CD4-positive, alpha-beta T cell treated with Interleukin-15 for 1 hour (primary cell): ENCODE results near the gene PLEK.
"Not testable (repeated sequence)": the region's sequence is repeated elsewhere in the genome, so short reads cannot be mapped to it uniquely, and the experiment has no call there.

ENCODE experiments used
- DNase-seq: peaks from one replicate; pipeline ENCODE4 v3.0.0-alpha.2; 2020

PLEK gene, protein sequence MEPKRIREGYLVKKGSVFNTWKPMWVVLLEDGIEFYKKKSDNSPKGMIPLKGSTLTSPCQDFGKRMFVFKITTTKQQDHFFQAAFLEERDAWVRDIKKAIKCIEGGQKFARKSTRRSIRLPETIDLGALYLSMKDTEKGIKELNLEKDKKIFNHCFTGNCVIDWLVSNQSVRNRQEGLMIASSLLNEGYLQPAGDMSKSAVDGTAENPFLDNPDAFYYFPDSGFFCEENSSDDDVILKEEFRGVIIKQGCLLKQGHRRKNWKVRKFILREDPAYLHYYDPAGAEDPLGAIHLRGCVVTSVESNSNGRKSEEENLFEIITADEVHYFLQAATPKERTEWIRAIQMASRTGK

DNA sequence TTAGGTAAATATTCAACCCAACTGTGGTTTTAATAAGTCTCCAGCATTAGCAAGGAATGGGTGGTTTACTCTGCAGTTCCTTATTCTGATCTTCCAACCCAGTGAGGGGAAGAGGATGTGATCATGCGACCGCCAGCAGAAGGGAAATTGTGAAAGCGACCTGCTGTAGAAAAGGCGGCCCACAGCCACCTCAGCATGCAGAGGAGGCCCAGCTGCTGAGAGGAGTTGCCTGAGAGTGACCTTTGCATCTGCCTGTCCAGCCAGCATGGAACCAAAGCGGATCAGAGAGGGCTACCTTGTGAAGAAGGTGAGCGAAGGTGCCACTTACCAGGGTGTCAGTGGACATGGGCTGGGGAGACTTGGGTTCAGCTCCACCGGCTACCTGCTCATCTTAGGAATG is at the start of gene PLEK:
PLEK (plus strand) TSS at position 196 of the 400 bp plus-strand sequence; CDS start at position 266, 70 bp downstream.
- peak; percentile 79 for DNase-seq

DNA sequence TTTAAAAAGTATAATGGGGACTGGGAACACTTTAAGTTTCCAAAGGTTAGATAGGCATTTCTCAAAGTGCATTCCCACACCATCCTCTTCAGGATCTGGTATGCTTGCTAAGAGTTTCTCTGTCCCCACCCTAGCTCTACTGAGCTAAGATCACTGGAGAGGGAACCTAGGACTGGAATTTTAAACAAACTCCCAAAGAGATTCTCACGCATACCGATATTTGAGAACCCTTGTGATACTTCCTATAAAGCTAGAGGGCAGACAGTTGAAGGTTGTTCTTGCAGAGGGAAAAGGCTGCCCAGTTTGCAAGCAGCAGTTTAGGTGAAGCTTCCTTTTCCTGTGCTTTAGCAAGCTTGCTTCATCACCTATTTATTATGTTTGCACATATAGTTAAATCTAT is 49.0 kb upstream of the PLEK start:
- no peak for DNase-seq

DNA sequence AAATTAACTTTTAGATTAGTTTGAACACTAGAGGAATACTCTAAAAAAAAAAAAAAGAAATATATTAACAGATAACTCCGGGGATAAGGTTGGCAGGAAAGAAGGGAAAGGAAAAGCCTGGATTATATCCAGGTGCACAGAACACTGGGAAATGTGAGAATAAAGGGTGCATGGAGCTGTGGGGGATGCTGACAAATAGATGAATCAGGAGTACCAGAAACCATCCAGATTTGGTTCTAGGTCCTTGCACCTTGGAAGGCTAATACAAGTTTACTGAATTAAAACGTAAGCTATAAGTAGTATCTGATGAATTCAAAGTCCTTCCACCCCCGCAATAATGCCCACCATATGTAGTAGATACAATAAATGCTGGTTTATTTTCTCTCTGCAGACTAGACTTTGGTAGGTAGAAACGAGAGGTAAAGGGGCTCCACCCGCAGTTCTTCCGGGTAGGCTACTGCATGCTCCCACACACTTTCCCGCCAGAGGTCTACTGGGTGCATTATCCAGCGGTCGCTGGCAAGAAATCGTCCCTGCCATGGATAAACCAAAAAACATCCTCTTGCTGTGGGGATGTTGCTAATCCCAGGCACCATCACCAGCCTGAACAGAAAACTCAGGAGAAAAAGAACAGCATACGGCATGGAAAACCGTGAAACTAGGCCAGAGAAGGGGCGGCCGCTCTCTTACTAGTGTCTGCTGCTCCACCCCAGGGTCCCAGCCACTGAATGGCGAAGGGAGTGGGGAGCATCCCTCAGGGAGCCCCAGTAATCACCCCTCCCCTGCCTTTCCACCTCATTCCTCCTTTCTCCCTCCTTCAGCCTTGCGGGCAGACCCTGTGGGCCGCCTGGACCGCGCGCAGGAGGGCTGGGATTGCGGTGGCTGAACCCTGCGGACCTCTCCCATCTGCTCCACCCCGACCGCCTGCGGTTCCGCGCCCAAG is 46.8 kb upstream of the PLEK start:
- DNase-seq: no peak

DNA sequence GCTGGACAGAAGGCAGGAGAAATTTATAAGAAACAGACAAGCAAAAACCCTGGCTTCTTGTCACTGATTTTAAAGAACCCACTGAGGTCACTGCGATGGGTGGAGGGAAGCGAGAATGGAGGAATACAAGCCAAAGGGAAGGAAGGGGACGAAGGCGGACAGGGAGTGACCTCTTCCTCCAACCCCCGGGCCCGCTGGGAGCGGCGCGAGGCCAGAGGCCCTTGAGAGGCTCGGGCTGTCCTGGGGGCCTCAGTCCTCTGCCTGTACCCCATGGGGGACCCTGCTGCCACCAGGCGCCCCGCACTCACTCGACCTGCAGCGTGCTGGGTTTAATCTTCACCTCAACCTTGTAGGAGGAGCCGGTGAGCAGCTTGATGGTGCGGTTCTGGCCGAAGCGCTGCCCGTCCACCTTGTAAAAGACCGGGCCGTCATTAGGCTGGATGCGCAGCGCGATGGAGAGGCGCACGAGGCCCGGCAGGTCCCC is 46.1 kb upstream of the PLEK start:
- DNase-seq: no peak

DNA sequence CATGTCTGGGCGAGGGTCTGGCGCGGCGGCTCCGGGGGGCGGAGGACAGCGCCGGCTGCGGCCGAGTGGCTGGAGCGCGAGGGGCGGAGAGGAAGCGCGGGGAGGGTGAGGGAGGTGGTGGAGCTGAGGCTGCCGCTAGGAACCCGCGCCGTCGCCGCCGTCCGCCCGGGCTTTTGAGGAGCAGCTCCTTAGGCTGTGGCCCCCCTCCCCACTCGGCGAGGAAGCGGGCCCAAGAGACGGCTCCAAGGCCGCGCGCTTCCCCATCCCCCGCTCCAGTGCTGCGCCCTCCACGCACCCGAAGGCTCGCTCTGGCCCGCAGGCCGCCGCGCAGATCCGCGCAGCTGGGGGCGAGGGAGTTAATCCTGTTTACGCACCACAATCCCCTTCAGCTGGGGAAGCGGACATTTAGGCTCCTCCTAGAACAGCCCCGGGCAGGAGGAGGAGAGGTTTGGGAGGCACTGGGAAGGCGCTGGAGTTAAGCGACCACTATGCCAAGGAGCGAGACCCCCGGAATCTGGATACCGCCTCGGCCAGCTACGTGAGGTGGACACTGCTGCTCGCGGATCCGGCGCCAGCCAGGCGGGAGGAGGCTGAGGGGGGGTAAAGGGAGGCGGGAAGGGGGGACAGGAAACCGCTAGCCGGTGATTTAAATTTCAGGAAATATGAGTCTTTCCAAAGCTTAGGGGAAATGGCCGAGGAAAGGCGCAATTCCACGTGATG is 45.5 kb upstream of the PLEK start, which contains the start of gene CNRIP1:
CNRIP1 (minus strand) TSS at position 552 of the 720 bp plus-strand sequence; CDS start at position 3, 549 bp downstream.
- no peak for DNase-seq

DNA sequence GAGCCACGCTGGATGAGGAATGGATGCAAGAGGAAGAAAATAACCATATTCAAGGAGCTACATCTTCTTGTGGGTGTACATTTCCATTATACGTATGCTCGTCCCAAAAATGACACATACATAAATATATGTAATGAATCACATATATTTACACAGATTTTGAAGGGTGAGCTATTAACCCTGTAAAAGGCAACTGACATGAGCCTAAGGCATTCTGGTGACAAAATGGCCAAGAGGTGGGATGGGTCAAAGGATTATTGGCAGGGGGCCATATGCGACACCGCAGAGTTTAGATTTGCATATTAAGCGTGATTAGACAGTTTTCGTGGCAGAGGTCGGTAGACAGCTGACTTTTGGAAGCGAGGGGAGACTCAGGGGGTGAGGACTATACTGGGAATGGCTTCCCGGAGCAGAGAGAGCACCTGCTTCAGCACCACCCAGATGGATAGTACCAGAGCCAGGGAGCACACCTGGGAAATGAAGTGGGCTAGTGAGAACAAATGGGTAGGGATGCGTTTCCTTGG is 44.9 kb upstream of the PLEK start:
- DNase-seq: no peak

DNA sequence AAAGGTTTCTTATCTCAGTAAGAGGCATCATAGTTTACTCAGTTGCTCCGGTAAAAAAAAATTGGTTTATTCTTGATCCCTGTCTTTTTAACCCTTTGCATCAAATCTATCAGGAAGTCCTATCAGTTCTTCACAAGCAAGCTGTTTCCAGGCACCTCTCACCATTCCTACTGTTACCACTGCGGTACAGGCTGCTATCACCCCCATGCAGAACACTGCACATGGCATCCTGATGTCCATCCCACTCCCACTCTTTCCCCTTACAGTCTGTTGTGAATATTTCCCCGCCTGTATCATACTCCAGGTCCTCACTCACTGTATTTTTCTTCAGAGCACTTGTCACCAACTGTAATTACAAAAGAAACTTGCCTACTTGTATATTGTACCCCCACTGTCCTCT is 40.0 kb upstream of the PLEK start:
- DNase-seq: no peak

DNA sequence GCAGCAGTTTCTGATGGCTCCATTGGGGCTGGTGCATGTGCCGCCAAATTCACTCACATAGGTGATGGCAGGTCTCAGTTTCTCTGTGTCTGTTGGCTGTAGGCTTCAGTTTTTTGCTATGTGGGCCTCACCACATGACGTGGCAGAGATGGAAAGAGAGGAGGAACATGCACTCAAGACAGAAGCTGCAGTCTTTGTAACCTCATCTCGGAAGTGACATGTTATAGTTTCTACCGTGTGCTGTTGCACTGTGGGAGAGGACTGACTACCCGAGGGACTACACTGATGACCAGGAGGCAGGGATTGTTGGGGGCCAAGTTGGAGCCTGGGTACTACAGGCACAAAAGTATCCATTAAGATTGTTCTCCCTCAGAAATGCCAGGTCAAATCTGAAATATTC is 36.2 kb upstream of the PLEK start:
- no peak for DNase-seq

DNA sequence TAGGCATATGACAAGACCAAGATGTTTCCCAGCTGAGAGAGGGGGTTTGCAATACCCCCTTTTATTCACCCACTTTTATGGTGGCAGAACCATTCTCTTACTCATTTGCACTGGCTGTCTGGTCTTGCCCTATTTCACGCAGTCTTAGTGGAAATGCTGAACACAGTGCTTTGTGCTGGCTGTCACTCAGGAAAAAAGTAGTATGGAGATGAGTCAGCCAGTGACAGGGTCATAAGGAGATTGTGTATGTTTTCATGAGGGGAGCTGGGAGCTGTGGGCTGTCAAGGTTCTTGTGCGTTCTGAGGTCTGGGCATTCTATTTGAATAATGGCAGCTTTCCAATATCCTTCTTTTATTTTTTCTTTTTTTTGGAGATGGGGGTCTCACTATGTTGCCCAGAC is 34.4 kb upstream of the PLEK start:
- no peak for DNase-seq

DNA sequence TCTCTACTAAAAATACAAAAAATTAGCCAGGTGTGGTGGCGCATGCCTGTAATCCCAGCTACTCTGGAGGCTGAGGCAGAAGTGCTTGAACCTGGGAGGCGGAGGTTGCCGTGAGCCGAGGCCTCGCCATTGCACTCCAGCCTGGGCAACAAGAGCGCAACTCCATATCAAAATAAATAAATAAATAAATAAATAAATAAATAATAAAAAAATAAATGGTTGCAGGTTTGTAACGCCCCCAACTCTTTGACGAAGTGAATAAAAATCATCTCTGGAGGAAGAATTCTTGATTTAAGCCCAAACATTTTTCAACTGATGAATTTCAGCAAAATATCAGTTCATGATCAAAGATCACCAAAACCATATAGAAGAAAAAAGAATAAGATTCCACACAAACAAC is 32.1 kb upstream of the PLEK start:
- no peak for DNase-seq

DNA sequence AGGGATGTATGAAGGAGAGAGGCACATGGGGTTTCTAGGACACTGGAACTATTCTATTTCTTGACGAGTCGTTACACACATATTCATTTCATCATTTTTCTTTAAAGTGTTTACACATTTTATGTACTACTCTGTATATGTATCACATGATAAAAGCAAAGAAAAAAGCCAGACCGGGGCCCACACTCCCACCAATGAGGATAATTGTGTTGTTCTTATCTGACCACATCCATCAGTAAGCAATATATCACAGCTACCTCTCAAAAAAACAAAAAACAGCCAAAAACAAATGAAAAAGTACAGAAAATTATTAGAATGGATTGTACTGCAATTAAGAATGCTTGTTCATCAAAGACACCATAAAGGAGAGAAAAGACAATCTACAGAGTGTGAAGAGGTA is 31.2 kb upstream of the PLEK start:
- no peak for DNase-seq

DNA sequence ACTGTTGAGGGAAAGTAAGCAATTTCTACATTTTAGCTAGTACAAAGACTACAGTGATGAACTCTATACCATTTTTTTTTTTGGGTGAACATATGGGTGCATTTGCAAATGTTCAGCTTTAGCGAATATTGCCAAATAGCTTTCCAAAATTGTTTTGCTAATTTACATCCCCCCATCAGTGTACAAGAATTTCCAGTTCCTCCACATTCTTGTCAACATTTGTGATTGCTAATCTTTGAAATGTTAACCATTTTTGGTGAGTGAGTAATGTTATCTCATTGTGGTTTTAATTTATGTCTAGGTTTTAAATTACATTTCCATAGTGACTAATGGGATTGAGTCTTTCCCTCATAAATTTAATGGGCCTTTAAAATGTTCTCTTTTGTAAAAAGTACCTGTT is 28.9 kb upstream of the PLEK start:
- no peak for DNase-seq

DNA sequence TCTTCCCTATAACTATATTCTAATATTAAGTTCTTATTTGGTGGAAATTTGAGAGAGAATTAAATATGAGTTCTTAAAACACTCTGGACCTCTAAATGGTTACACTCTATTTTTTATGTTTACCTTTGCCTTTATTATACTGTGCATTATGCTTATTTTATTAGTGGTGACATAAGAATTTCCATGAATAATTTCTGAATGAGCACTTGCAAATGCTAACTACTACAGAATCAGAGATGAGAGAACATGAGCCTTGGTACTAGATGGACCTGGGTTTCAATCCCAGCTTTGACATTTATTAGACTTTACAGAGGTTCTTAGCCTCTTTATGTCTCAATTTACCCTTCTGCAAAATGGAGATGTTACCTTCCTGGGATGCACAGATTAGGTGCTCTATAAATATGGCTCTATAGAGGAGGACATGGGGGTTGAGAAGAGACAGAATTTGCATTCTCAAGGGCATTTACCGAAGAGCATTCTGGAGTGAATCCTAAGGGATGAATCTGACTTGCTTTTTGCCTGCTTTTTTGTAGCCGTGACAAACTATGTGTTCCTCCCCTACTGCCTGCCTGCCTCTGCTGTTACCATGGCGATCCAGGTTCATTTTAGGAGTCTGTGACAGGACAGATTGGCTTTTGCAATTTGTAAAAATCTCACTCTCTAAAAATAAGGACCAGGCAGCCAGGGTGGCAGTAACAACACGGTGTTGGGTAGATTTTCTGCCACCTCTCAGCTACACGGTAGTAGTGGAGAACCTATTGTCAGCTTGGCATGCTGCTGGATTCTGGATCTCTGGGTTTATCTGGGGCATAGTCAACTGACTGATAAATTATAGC is 24.6 kb upstream of the PLEK start:
- DNase-seq: no peak

DNA sequence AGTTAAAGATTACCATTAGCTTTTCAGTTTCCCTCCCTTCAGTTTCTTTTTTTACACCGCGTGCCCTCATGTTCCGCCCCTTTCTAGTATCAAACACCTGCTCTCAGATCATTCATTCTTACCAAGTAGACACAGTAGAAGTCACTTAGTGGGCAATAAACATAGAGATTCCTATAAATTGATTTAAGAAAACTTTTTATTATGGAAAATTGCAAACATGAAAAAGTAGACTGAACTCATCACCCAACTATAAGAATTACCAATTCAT is 24.1 kb upstream of the PLEK start:
- no peak for DNase-seq

DNA sequence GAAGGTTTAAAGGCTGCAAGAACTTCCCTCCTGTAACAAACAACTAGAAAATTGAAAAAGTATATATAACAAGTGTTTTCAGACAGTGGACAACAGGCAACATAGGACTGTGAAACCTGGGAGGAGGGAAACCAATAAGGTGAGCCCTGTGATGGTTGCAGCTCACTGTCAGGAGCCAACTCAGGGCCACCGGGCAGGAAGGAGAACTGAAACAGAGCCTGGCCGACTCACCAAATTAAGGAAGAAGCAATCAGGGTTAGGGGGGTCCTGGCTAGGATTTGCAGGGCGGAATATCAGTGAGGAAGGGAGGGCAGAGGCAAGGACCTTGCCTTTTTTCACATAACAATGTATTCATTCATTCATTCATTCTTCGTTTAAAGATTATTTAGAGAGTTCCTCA is 23.5 kb upstream of the PLEK start:
- DNase-seq: no peak

DNA sequence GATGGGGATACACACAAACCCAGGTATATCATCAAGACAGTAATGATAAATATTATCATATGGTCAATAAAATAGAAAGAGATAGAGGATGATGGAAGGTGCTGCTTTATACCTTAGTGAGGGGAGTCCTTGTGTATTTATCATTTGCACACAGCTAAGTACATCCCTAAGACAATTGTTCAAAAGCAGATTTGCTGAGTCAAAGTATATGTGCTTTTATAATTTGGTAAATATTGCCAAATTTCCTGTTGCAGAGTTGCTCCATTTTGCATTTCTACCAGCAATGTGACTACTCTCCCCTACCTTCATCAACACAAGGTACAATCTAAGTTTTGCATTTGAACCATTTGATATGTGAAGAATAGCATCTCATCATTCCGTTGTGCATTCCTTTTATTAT is 22.6 kb upstream of the PLEK start:
- no peak for DNase-seq

DNA sequence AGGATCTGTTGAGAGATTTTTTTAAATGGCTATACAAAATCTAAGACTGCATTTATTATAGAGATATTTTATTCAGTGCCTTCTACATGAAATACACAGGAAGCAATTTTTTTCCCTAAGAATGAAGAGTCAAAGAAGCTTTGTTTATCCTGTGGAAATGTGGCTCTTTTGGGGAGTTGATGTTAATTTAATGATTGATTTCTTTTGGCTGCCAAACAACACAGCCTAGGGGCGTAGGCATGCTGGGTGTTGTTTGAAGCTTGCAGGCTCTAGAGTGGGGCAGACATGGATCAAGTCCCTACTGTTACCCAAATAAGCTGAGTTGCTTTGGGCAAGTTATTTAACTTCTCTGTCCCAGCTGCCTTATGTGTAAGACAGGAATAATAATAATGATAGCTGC is 21.1 kb upstream of the PLEK start:
- no peak for DNase-seq

DNA sequence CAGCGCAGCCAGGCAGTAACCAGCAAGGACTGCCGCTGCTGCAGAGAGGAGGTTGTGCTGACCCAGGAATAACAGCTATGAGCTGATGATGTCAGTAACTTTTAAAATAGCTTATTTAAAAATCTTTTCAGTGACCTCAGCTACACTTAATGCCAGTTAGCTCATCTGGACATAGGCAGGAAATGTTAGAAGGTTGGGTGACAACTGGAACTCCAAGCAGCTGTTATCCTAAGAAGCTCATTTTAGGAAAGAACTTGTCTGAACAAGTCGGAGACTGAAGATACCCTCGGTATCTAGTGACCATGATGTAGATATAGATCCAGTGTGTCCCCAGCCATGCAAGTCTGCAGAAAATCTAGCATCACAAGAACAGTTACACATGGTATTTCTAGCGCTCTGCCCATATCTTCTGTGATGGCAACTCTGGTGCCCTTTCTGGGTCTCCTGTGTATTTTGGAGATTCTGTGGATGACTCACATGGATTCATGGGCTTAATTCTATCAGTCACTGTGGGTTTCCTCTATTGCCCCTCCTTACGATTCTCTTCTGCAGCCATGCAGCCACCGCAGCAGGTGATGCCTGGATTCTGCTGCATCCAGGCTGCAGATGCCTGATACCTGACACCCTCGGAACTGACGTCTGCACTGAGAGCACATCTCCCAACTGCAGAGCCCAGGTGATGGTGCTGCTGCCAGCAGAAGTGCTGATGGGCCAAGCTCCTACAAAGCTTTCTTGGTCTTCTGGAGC is 19.8 kb upstream of the PLEK start:
- no peak for DNase-seq

DNA sequence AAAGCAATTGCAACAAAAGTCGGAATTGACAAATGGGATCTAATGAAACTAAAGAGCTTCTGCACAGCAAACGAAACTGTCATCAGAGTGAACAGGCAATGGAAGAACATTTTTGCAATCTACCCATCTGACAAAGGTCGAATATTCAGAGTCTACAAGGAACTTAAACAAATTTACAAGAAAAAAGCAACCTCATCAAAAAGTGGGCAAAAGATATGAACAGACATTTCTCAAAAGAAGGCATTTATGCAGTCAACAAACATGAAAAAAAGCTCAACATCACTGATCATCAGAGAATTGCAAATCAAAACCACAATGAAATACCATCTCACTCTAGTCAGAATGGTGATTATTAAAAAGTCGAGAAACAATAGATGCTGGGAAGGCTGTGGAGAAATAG is 16.0 kb upstream of the PLEK start:
- not testable (repeated sequence) for DNase-seq

DNA sequence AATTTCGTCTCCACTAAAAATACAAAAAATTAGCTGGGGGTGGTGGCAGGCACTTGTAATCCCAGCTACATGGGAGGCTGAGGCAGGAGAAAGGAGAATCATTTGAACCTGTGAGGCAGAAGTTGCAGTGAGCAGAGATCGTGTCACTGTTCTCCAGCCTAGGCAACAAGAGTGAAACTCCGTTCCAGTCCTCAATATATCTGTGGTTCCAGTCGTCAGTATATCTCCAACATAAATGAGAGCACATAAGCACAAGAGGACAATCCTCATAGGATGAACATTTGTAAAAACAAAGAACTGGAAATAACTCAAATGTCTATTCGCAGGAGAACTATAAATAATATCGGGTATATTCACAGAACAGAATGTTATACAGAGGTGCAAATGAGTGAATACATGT is 13.1 kb upstream of the PLEK start:
- DNase-seq: no peak

DNA sequence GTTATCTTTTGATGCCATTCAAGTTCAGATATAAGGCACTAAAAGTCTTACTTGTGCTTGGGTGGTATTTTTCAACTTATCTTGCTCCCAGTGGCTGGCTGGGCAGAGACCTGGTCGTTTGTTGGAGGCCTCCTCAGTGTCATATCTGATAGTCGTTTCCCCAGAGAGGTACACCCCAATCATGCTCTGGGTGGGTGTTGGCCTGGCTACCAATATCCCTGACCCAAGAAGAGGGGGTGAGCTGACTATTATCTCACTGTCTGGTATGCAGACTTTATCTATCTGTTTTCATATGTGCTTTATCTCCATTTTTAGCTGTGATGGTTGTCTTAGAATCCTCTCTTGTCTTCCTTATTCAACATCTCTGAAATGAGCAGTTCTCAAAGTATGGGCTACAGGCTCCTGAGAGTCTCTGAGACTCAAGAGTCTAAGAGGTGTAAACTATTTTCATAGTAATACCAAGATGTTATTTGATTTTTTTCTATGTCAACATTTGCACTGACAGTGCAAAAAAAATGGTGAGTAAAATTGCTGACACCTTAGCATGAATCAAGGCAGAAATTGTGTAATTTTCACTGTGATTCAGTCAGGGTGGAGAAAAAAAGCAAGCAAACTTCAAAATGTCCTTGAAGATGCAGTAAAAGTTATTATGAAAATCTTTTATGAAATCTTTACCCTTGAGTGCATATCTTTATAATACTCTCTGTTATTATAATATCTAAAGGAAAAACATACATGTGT is 12.3 kb upstream of the PLEK start:
- no peak for DNase-seq
